PC-3 (cell line): ENCODE measurements around the gene L3MBTL4. TPM values are rescaled to one million over a fixed set of nuclear protein-coding genes. Genes with fewer than 3 reads are reported as not detected.

Source experiments
- ATAC-seq: fragments of 200-7000 bp; cut with Tn5 transposase; 2 replicates; pipeline ENCODE4 v1.9.1; 2020; ENCODE audit warnings: mild to moderate bottlenecking, moderate library complexity
- BruUV-seq: library from RNA; stranded (reverse); fragments of 400-500 nt; replicated peaks from 2 replicates; lab custom pipeline; 2021; lab: Mats Ljungman, UMichigan
- CTCF ChIA-PET: fragments of 300-600 bp; sonication (Branson Sonifier 250); formaldehyde crosslinking; loops from one replicate; lab custom pipeline; 2022; ENCODE audit warnings: antibody characterized with exemption; lab: Charles Lee
- POLR2A ChIA-PET: fragments of 300-600 bp; sonication (Branson Sonifier 250); formaldehyde crosslinking; loops from one replicate; lab custom pipeline; 2022; ENCODE audit warnings: antibody characterized with exemption; ENCODE audit not compliant: unreplicated experiment; lab: Charles Lee
- DNase-seq: peaks from one replicate; pipeline ENCODE4 v3.0.0-alpha.2; 2015
- H2AFZ ChIP-seq: fragments of 300-600 bp; sonication (generic); 2 replicates; pipeline ENCODE4 v1.6.0; 2016; ENCODE audit warnings: antibody characterized with exemption, low read length
- H3F3A ChIP-seq: fragments of 300-600 bp; sonication (generic); one replicate; pipeline ENCODE4 v1.6.0; 2017; ENCODE audit warnings: antibody characterized with exemption, low read length, control low read depth, mild to moderate bottlenecking; ENCODE audit not compliant: unreplicated experiment
- H3K27ac ChIP-seq: fragments of 300-600 bp; sonication (generic); 2 replicates; pipeline ENCODE4 v1.5.1; 2016; ENCODE audit warnings: mild to moderate bottlenecking, low read length
- H3K27me3 ChIP-seq: fragments of 300-600 bp; sonication (generic); 2 replicates; pipeline ENCODE4 v1.6.1; 2016; ENCODE audit warnings: low read length, mixed read lengths
- H3K36me3 ChIP-seq: fragments of 300-600 bp; sonication (generic); 2 replicates; pipeline ENCODE4 v1.6.1; 2016; ENCODE audit warnings: low read depth, mixed run types, low read length, mixed read lengths
- H3K4me1 ChIP-seq: fragments of 300-600 bp; sonication (generic); 2 replicates; pipeline ENCODE4 v1.5.1; 2016; ENCODE audit warnings: low read length; ENCODE audit not compliant: insufficient read depth
- H3K4me2 ChIP-seq: fragments of 300-600 bp; sonication (generic); 2 replicates; pipeline ENCODE4 v1.6.0; 2016; ENCODE audit warnings: low read length
- H3K4me3 ChIP-seq: fragments of 300-600 bp; sonication (generic); 2 replicates; pipeline ENCODE4 v1.5.1; 2016; ENCODE audit warnings: mild to moderate bottlenecking, low read length, mixed read lengths
- H3K79me2 ChIP-seq: fragments of 300-600 bp; sonication (generic); 2 replicates; pipeline ENCODE4 v1.6.1; 2017; ENCODE audit warnings: low read length, mixed read lengths
- H3K9ac ChIP-seq: fragments of 300-600 bp; sonication (generic); 2 replicates; pipeline ENCODE4 v1.6.0; 2016; ENCODE audit warnings: mild to moderate bottlenecking, low read length
- H3K9me2 ChIP-seq: fragments of 300-600 bp; sonication (generic); replicated peaks from 2 replicates; pipeline ENCODE4 v1.6.1; 2016; ENCODE audit warnings: mixed run types, low read length, mixed read lengths
- H3K9me3 ChIP-seq: fragments of 300-600 bp; sonication (generic); 2 replicates; pipeline ENCODE4 v1.6.1; 2016; ENCODE audit warnings: low read length, mixed read lengths
- H4K20me1 ChIP-seq: fragments of 300-600 bp; sonication (generic); 2 replicates; pipeline ENCODE4 v1.6.1; 2016; ENCODE audit warnings: low read length, mixed read lengths
- CTCF ChIP-seq: fragments of 300-600 bp; sonication (generic); conservative IDR thresholded peaks from 2 replicates; pipeline ENCODE4 v1.5.1; 2017; ENCODE audit warnings: antibody characterized with exemption, low read depth, mild to moderate bottlenecking, low read length
- EZH2 ChIP-seq: fragments of 300-600 bp; sonication (generic); IDR thresholded peaks from one replicate; pipeline ENCODE4 v1.6.1; 2017; ENCODE audit warnings: antibody characterized with exemption, mild to moderate bottlenecking, low read length; ENCODE audit not compliant: unreplicated experiment
- EZH2phosphoT487 ChIP-seq: fragments of 300-600 bp; sonication (generic); IDR thresholded peaks from 2 replicates; pipeline ENCODE4 v1.6.1; 2018; ENCODE audit warnings: mild to moderate bottlenecking, antibody characterized with exemption, low read length, borderline replicate concordance
- intact Hi-C: fragments of 100-400 bp; cut with micrococcal nuclease; formaldehyde crosslinking; loops from 2 replicates; pipeline ENCODE4 v1.9.0; 2023
- total RNA-seq: library from RNA; depleted of rRNA; stranded (reverse); fragments of >200 nt; gene quantifications from 2 replicates; pipeline ENCODE4 v1.2.3, GENCODE V29; 2014

Gene L3MBTL4
- total RNA-seq, 1 experiment from 2014 or later, result 0.47 TPM

GRCh38 chr18:6297875-6298274 is 116.8 kb downstream of the L3MBTL4 start:
- DNase-seq (no peak), ATAC-seq (no peak)
- Histone ChIP-seq H3K4me3 (no peak overlapping the region), H3K4me2 (no peak overlapping the region), H3K9ac (no peak overlapping the region), H3K79me2 (no peaks in the 10 kb centered on the region), H4K20me1 (no peaks in the 10 kb centered on the region), H3K27ac (no peak overlapping the region), H3K27me3 (no peaks in the 10 kb centered on the region), H2AFZ (no peak overlapping the region), H3K4me1 (no peaks in the 10 kb centered on the region), H3K9me3 (no peaks in the 10 kb centered on the region), H3K36me3 (no peaks in the 10 kb centered on the region), H3K9me2 (no peaks in the 10 kb centered on the region), H3F3A (no peaks in the 10 kb centered on the region)
- POLR2A ChIA-PET, result no interaction called here
- TF ChIP-seq EZH2phosphoT487, result no peak
- TF ChIP-seq CTCF, result no peak
- TF ChIP-seq EZH2, result no peak
- intact Hi-C loops, result no loop called here
- CTCF ChIA-PET, result no interaction called here
- no TSS peak for BruUV-seq

- no peak overlapping the region for H2AFZ ChIP-seq
- TF ChIP-seq CTCF (no peak), EZH2 (no peak), EZH2phosphoT487 (no peak)
- H3K9ac ChIP-seq, result no peak overlapping the region
- intact Hi-C loops, result no loop called here
- H3K4me3 ChIP-seq, result no peak overlapping the region
- ChIA-PET CTCF (no interaction called here), POLR2A (no interaction called here)
- BruUV-seq, result no TSS peak
- no peaks in the 10 kb centered on the region for H4K20me1 ChIP-seq
- H3K4me2 ChIP-seq, result no peak overlapping the region
- no peaks in the 10 kb centered on the region for H3K27me3 ChIP-seq
- no peak for DNase-seq
- H3K27ac ChIP-seq, result no peak overlapping the region
- H3K79me2 ChIP-seq, result no peaks in the 10 kb centered on the region
- no peaks in the 10 kb centered on the region for H3K9me2 ChIP-seq
- no peaks in the 10 kb centered on the region for H3K4me1 ChIP-seq
- ATAC-seq, result peak; percentile 76
- H3K9me3 ChIP-seq, result no peaks in the 10 kb centered on the region
- H3F3A ChIP-seq, result no peaks in the 10 kb centered on the region
- H3K36me3 ChIP-seq, result no peaks in the 10 kb centered on the region
These were observed 120.4 kb downstream of the L3MBTL4 start for GRCh38 chr18:6294148-6294784.

GRCh38 chr18:6289843-6290242 is 124.9 kb downstream of the L3MBTL4 start:
- no peaks in the 10 kb centered on the region for H4K20me1 ChIP-seq
- no peaks in the 10 kb centered on the region for H3F3A ChIP-seq
- no peak overlapping the region for H3K9ac ChIP-seq
- H3K27me3 ChIP-seq, result no peaks in the 10 kb centered on the region
- H3K4me3 ChIP-seq, result no peak overlapping the region
- no peak overlapping the region for H3K27ac ChIP-seq
- no peak overlapping the region for H3K4me2 ChIP-seq
- no peaks in the 10 kb centered on the region for H3K9me2 ChIP-seq
- intact Hi-C loops, result no loop called here
- no peaks in the 10 kb centered on the region for H3K79me2 ChIP-seq
- no peaks in the 10 kb centered on the region for H3K4me1 ChIP-seq
- H2AFZ ChIP-seq, result no peak overlapping the region
- no peaks in the 10 kb centered on the region for H3K36me3 ChIP-seq
- ChIA-PET CTCF (interaction anchor here (0.5 to 0.7 kb wide), 2 partner anchors 39 to 726 kb away, joined by 6 to 7 read pairs; no protein-coding TSS in a partner anchor), POLR2A (no interaction called here)
- TF ChIP-seq CTCF (no peak), EZH2phosphoT487 (no peak), EZH2 (no peak)
- DNase-seq, result no peak
- no peaks in the 10 kb centered on the region for H3K9me3 ChIP-seq
- ATAC-seq, result no peak
- no TSS peak for BruUV-seq
